A549 (cell line): ENCODE measurements around the gene KRT35. TPM values are rescaled to one million over a fixed set of nuclear protein-coding genes. Genes with fewer than 3 reads are reported as not detected.

Experiments
- ATAC-seq, 2 experiments: fragments of 200-7000 bp in 1 of 2; fragments of >200 bp in 1 of 2; cut with Nextera tagmentation in 1 of 2; cut with Tn5 transposase in 1 of 2; 3 replicates each; pipeline versions ENCODE4 v1.8.0 to v1.9.1; 2018 to 2020; ENCODE audit warnings: mild to moderate bottlenecking in 1 of 2, moderate library complexity in 1 of 2
- CTCF ChIA-PET: fragments of 300-600 bp; sonication (Branson Sonifier 250); formaldehyde crosslinking; extraction: SDS; loops from one replicate; lab custom pipeline; 2021; ENCODE audit warnings: antibody characterized with exemption, inconsistent platforms; lab: Yijun Ruan, JAX
- POLR2A ChIA-PET: fragments of 350-600 bp; formaldehyde crosslinking; extraction: SDS; loops from one replicate; lab custom pipeline; 2021; ENCODE audit warnings: antibody characterized with exemption, inconsistent platforms; lab: Yijun Ruan, JAX
- DNase-seq, 2 experiments: peaks; one replicate each; pipeline versions ENCODE4 v3.0.0 to v3.0.0-alpha.2; 2011 to 2016; ENCODE audit warnings: low read depth in 1 of 2, low spot score in 1 of 2
- FAIRE-seq: peaks from 2 replicates; lab custom pipeline; 2011; peaks lifted over from hg19 to GRCh38; lab: Jason Lieb, UNC
- H3K27ac ChIP-seq, 2 experiments: fragments of >200 bp; sonication (Bioruptor Twin); formaldehyde crosslinking; 3 replicates each; pipeline ENCODE4 v1.5.1; 2016 to 2017
- H3K4me1 ChIP-seq: fragments of >200 bp; sonication (Bioruptor Twin); formaldehyde crosslinking; 3 replicates; pipeline ENCODE4 v1.6.1; 2016
- H3K4me2 ChIP-seq: fragments of >200 bp; sonication (Bioruptor Twin); formaldehyde crosslinking; 3 replicates; pipeline ENCODE4 v1.6.1; 2016
- H3K4me3 ChIP-seq: fragments of >200 bp; sonication (Bioruptor Twin); formaldehyde crosslinking; 3 replicates; pipeline ENCODE4 v1.5.1; 2016
- H3K9me3 ChIP-seq: fragments of >200 bp; sonication (Bioruptor Twin); formaldehyde crosslinking; 3 replicates; pipeline ENCODE4 v1.6.1; 2016
- EHF ChIP-seq: fragments of 250-450 bp; sonication (Bioruptor Pico); IDR thresholded peaks from 2 replicates; pipeline ENCODE4 v1.5.0; 2020; ENCODE audit warnings: mild to moderate bottlenecking
- EP300 ChIP-seq, 2 experiments: fragments of >200 bp; sonication (Bioruptor Twin); formaldehyde crosslinking; IDR thresholded peaks; 2 replicates in 1 of 2; 3 replicates in 1 of 2; pipeline ENCODE4 v1.6.1; 2016 to 2017
- ESRRA ChIP-seq: fragments of 150-350 bp; IDR thresholded peaks from 2 replicates; pipeline ENCODE4 v1.6.1; 2014; ENCODE audit warnings: mild to moderate bottlenecking, low read length, borderline replicate concordance
- HOXA7 ChIP-seq: fragments of 250-450 bp; sonication (Bioruptor Pico); IDR thresholded peaks from 2 replicates; pipeline ENCODE4 v1.5.0; 2020; ENCODE audit warnings: mild to moderate bottlenecking, moderate library complexity
- HOXB13 ChIP-seq: fragments of 250-450 bp; sonication (Bioruptor Pico); IDR thresholded peaks from 2 replicates; pipeline ENCODE4 v1.5.0; 2020; ENCODE audit warnings: low read depth, mild to moderate bottlenecking, moderate library complexity
- KDM5A ChIP-seq: fragments of 200-600 bp; sonication (generic); IDR thresholded peaks from 2 replicates; pipeline ENCODE4 v1.6.1; 2016; ENCODE audit warnings: antibody characterized with exemption, mild to moderate bottlenecking
- MAFK ChIP-seq: fragments of 450-650 bp; IDR thresholded peaks from 2 replicates; pipeline ENCODE4 v1.6.1; 2014; ENCODE audit not compliant: partially characterized antibody
- MYC ChIP-seq: IDR thresholded peaks from 2 replicates; pipeline ENCODE4 v1.6.1; 2012; ENCODE audit warnings: mild to moderate bottlenecking, inconsistent platforms, low read length, improper control_type of control experiment, borderline replicate concordance
- NPAS2 ChIP-seq: fragments of 250-450 bp; sonication (Bioruptor Pico); IDR thresholded peaks from 2 replicates; pipeline ENCODE4 v1.8.0; 2022; ENCODE audit warnings: mild to moderate bottlenecking, moderate library complexity, borderline replicate concordance
- NR3C1 ChIP-seq: fragments of >200 bp; sonication (Bioruptor Twin); formaldehyde crosslinking; IDR thresholded peaks from 3 replicates; pipeline ENCODE4 v1.6.1; 2017
- POLR2AphosphoS2 ChIP-seq: conservative IDR thresholded peaks from 2 replicates; pipeline ENCODE4 v1.6.1; 2012; ENCODE audit warnings: low read length, improper control_type of control experiment, inconsistent platforms
- RCOR1 ChIP-seq: fragments of 150-350 bp; IDR thresholded peaks from 2 replicates; pipeline ENCODE4 v1.6.1; 2014; ENCODE audit warnings: antibody characterized with exemption, low read length, low read depth
- TP53 ChIP-seq: fragments of 250-450 bp; sonication (Bioruptor Pico); IDR thresholded peaks from 2 replicates; pipeline ENCODE4 v1.5.0; 2021; ENCODE audit warnings: mild to moderate bottlenecking, moderate library complexity
- ZC3H11A ChIP-seq: fragments of 450-650 bp; IDR thresholded peaks from 2 replicates; pipeline ENCODE4 v1.6.1; 2014; ENCODE audit warnings: antibody characterized with exemption, mild to moderate bottlenecking
- ZNF302 ChIP-seq: fragments of 250-450 bp; sonication (Bioruptor Pico); IDR thresholded peaks from 2 replicates; pipeline ENCODE4 v1.9.0; 2021; ENCODE audit warnings: inconsistent platforms, mild to moderate bottlenecking, moderate library complexity
- WGBS: methylation state at CpG from one replicate; pipeline ENCODE4 v1.1.6; 2017; ENCODE audit errors: missing lambda C conversion rate; 5-methylcytosine and 5-hydroxymethylcytosine counted together
- polyA plus RNA-seq, 4 experiments: library from polyadenylated mRNA; depleted of rRNA in 3 of 4; stranded (reverse); fragments of >200 nt; fragmentation: RNase III in 1 of 4; extraction: RNeasy Plus Mini Kit Qiagen cat#74134 plus additional on column Dnase treatment in 1 of 4; gene quantifications; 2 replicates in 3 of 4; 3 replicates in 1 of 4; pipeline ENCODE4 v1.2.3, GENCODE V29; 2011 to 2017
- TF ChIP-seq, protein P1 (sequence below): IDR thresholded peaks from 2 replicates; pipeline ENCODE4 v1.6.1; 2012
- TF ChIP-seq, protein P2 (sequence below): fragments of >200 bp; sonication (Bioruptor Twin); formaldehyde crosslinking; IDR thresholded peaks from 2 replicates; pipeline ENCODE4 v1.6.1; 2016
- TF ChIP-seq, protein P3 (sequence below): fragments of 250-450 bp; sonication (Bioruptor Pico); IDR thresholded peaks from 2 replicates; pipeline ENCODE4 v1.5.0; 2020; ENCODE audit warnings: low read depth, mild to moderate bottlenecking, moderate library complexity
- TF ChIP-seq, protein P4 (sequence below): fragments of >200 bp; sonication (Bioruptor Twin); formaldehyde crosslinking; IDR thresholded peaks from 3 replicates; pipeline ENCODE4 v1.6.1; 2016
- TF ChIP-seq, protein P5 (sequence below): fragments of 200-600 bp; sonication (generic); IDR thresholded peaks from 2 replicates; pipeline ENCODE4 v1.6.1; 2016; ENCODE audit warnings: antibody characterized with exemption, mild to moderate bottlenecking, moderate library complexity
- TF ChIP-seq, protein P6 (sequence below): IDR thresholded peaks from 2 replicates; pipeline ENCODE4 v1.6.1; 2012

Gene KRT35
- polyA plus RNA-seq, 2 of the 4 experiments (the other 2 are of a cell fraction): not detected

DNA sequence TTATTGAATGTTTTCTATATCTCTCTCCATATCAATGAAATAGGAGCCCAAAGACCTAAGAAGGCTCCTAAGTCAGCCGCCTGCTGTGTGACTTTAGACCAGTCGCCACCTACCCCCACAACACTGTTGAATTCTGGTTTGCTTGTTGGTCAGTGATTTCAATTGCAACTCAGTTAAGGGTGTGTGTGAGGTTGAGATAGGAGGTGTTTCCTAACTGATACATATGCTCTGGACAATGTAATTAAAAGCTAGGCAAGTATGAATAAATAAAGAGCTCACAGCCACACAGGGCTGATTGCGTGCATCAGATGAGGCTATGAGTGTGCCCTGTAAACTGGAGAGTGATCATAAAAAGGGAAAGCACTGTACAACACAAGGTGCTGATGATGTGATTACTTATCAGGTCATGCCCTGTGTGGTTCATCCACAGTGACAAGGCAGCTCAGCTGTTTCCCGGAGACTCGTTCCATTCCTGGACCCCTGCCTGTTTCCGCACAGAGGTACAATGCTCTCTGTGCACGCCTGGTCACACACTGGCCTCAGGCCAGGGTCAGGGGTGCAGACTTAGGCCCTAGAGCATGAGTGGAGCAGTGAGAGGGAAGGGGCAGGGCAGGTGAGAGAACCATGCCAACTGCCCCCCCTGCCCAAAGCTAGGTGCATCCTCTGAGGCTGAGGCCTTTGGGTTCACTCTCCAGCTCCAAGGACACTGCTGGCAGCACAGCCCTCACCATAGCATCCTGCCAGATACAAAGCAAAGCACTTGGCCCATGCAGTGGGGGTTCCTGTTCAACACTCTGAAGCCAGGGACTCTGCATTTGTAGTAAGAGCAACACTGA, 3.3 kb upstream of the KRT35 start:
- TF ChIP-seq ESRRA (no peak), MAFK (no peak), EHF (CRISPR knock-in tag) (no peak), ZC3H11A (no peak), ZNF302 (CRISPR knock-in tag) (no peak), POLR2AphosphoS2 (no peak), NPAS2 (CRISPR knock-in tag) (no peak), HOXB13 (CRISPR knock-in tag) (no peak), MYC (no peak), RCOR1 (no peak)
- TF ChIP-seq, protein P1, sequence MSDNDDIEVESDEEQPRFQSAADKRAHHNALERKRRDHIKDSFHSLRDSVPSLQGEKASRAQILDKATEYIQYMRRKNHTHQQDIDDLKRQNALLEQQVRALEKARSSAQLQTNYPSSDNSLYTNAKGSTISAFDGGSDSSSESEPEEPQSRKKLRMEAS: no peak
- TF ChIP-seq, protein P2, sequence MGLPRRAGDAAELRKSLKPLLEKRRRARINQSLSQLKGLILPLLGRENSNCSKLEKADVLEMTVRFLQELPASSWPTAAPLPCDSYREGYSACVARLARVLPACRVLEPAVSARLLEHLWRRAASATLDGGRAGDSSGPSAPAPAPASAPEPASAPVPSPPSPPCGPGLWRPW: no peak
- TF ChIP-seq, protein P3, sequence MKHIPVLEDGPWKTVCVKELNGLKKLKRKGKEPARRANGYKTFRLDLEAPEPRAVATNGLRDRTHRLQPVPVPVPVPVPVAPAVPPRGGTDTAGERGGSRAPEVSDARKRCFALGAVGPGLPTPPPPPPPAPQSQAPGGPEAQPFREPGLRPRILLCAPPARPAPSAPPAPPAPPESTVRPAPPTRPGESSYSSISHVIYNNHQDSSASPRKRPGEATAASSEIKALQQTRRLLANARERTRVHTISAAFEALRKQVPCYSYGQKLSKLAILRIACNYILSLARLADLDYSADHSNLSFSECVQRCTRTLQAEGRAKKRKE (CRISPR knock-in tag): no peak

DNA sequence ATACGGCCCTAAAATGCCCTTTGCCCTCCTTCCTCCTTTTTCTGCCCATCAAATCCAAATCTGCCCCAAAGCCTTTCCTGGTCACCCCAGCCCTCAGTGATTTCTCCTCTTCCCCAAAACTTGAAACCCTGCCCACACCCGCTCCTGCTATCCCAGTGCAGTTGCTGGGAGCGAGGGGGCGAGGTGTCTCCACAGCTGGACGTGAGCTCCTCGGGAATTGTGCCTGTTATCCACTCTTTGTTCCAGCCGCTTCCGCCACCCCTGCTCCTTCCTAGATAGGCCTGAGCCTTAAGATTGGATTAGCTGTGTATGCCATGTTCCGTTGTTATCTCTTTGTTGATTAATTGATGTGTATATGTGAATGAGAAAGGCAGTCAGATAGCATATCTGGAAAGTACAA, 2.6 kb upstream of the KRT35 start:
- no peaks in the 10 kb centered on the region for H3K4me1 ChIP-seq
- H3K27ac ChIP-seq: no peak overlapping the region
- DNase-seq: no peak
- ChIA-PET CTCF (interaction anchor here (0.6 to 5.7 kb wide), 7 partner anchors 13 to 1606 kb away, joined by 3 to 31 read pairs (median 5); no protein-coding TSS in a partner anchor), POLR2A (no interaction called here)
- H3K4me2 ChIP-seq: no peak overlapping the region
- no peak for FAIRE-seq
- H3K4me3 ChIP-seq: no peak overlapping the region
- ATAC-seq: no peak
- whole genome bisulfite sequencing: 85% methylated on average over 9 of the region's 9 CpGs
- H3K9me3 ChIP-seq: no peaks in the 10 kb centered on the region
- TF ChIP-seq HOXA7: no peak
- no peak for TF ChIP-seq KDM5A
- TF ChIP-seq EP300 (IDR thresholded peaks at IDR 0.05): no peak
- no peak for TF ChIP-seq TP53 (CRISPR knock-in tag)
- TF ChIP-seq, protein P4, sequence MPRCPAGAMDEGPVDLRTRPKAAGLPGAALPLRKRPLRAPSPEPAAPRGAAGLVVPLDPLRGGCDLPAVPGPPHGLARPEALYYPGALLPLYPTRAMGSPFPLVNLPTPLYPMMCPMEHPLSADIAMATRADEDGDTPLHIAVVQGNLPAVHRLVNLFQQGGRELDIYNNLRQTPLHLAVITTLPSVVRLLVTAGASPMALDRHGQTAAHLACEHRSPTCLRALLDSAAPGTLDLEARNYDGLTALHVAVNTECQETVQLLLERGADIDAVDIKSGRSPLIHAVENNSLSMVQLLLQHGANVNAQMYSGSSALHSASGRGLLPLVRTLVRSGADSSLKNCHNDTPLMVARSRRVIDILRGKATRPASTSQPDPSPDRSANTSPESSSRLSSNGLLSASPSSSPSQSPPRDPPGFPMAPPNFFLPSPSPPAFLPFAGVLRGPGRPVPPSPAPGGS: no peak
- TF ChIP-seq, protein P5, sequence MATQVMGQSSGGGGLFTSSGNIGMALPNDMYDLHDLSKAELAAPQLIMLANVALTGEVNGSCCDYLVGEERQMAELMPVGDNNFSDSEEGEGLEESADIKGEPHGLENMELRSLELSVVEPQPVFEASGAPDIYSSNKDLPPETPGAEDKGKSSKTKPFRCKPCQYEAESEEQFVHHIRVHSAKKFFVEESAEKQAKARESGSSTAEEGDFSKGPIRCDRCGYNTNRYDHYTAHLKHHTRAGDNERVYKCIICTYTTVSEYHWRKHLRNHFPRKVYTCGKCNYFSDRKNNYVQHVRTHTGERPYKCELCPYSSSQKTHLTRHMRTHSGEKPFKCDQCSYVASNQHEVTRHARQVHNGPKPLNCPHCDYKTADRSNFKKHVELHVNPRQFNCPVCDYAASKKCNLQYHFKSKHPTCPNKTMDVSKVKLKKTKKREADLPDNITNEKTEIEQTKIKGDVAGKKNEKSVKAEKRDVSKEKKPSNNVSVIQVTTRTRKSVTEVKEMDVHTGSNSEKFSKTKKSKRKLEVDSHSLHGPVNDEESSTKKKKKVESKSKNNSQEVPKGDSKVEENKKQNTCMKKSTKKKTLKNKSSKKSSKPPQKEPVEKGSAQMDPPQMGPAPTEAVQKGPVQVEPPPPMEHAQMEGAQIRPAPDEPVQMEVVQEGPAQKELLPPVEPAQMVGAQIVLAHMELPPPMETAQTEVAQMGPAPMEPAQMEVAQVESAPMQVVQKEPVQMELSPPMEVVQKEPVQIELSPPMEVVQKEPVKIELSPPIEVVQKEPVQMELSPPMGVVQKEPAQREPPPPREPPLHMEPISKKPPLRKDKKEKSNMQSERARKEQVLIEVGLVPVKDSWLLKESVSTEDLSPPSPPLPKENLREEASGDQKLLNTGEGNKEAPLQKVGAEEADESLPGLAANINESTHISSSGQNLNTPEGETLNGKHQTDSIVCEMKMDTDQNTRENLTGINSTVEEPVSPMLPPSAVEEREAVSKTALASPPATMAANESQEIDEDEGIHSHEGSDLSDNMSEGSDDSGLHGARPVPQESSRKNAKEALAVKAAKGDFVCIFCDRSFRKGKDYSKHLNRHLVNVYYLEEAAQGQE: no peak
- no peak for TF ChIP-seq NR3C1
- TF ChIP-seq, protein P6, sequence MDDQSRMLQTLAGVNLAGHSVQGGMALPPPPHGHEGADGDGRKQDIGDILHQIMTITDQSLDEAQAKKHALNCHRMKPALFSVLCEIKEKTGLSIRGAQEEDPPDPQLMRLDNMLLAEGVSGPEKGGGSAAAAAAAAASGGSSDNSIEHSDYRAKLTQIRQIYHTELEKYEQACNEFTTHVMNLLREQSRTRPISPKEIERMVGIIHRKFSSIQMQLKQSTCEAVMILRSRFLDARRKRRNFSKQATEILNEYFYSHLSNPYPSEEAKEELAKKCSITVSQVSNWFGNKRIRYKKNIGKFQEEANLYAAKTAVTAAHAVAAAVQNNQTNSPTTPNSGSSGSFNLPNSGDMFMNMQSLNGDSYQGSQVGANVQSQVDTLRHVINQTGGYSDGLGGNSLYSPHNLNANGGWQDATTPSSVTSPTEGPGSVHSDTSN: no peak
- TF ChIP-seq MAFK: no peak
- TF ChIP-seq, all 56 proteins: peak for 0

More for the DNA sequence above, 3.3 kb upstream of the KRT35 start:
- Histone ChIP-seq H3K27ac (no peak overlapping the region), H3K4me1 (no peaks in the 10 kb centered on the region), H3K4me3 (no peak overlapping the region), H3K9me3 (no peaks in the 10 kb centered on the region), H3K4me2 (no peak overlapping the region)
- ChIA-PET POLR2A (no interaction called here), CTCF (interaction anchor here (0.6 to 5.7 kb wide), 8 partner anchors 9 to 1606 kb away, joined by 3 to 31 read pairs (median 5); no protein-coding TSS in a partner anchor)
- WGBS: 79% methylated on average over 7 of the region's 7 CpGs
- ATAC-seq (no peak), DNase-seq (no peak), FAIRE-seq (no peak)
